TTC549 (cell line): ENCODE measurements around the gene ATL3.
"Not testable (repeated sequence)": the region's sequence is repeated elsewhere in the genome, so short reads cannot be mapped to it uniquely, and the experiment has no call there.

ENCODE experiments used
- FAIRE-seq: peaks from 2 replicates; lab custom pipeline; 2012; peaks lifted over from hg19 to GRCh38; lab: Jason Lieb, UNC

Gene ATL3

DNA sequence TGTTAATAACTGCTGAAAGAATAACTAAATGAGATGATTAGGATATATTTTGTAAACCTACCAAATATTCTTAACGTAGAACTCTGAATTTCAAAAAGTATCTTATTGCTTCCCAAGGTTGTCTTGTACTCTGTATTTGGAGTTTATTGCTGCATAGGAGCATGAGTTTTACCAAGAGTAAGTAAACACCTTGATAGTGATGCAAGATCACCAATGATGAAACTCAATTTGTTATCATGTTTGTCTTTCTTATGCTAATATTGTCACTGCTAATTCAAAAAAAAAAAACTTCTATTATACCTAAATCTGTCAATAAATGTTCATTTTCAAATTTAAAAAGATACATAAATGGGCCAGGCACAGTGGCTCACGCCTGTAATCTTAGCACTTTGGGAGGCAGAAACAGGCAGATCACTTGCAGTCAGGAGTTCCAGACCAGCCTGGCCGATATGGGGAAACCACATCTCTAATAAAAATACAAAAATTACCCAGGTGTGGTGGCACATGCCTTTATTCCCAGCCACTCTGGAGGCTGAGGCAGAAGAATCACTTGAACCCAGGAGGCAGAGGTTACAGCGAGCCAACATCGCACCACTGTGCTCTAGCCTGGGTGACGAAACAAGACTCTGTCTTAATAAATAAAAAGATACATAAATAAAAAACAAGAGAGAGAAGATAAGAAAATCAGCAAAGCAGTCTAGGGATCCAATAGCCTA, 84.6 kb downstream of the ATL3 start:
- no peak for FAIRE-seq

- FAIRE-seq: no peak
These were observed 87.9 kb downstream of the ATL3 start for GRCh38 chr11:63583357-63583677.

- not testable (repeated sequence) for FAIRE-seq
These were observed 90.0 kb downstream of the ATL3 start for GRCh38 chr11:63581224-63581623.

DNA sequence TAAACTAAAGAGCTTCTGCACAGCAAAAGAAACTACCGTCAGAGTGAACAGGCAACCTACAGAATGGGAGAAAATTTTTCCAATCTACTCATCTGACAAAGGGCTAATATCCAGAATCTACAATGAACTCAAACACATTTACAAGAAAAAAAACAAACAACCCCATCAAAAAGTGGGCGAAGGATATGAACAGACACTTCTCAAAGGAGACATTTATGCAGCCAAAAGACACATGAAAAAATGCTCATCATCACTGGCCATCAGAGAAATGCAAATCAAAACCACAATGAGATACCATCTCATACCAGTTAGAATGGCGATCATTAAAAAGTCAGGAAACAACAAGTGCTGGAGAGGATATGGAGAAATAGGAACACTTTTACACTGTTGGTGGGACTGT, 92.3 kb downstream of the ATL3 start:
- FAIRE-seq: not testable (repeated sequence)

DNA sequence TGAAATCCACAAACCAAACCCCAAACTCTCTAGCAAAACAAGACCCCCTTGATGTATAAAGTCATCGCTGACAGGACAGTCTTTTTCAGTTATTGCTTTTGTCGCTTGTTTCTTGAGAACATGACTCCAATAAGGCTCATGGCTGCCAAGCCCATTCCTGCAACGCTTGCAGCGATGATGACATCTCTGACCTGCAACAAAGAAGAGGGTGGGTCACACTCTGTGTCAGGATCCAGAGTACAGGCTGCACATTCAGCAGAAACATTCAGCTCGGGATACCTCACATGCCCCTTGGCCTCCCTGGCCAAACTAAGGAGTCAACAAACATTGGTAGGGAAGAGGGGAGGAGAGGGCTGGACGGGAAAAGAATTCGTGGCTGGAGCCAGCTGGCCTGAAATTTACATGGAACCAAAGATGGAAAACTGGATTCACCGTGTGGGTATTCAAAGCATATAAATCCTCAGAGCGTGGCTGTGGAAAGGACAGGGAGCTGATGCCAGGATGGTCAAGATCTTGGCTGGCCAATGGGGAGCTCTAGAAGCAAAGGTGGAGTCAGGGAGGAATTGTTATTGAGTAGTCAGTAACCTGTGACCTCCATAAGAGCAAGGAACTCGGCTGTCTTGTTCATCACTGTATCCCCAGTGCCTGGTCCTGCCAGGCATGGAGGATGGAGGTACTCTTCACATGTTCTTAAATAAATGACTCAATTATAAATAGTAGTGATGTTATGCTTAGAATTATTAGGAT, 96.1 kb downstream of the ATL3 start:
- FAIRE-seq: no peak
